GM18511 (cell line): Measurements from ENCODE around the gene GBA2.

ENCODE experiments used
- ATAC-seq: cut with Tn5 transposase; IDR thresholded peaks from one replicate; pipeline ENCODE4 v1.9.1; 2021; ENCODE audit warnings: mild to moderate bottlenecking, moderate library complexity; ENCODE audit not compliant: unreplicated experiment

GBA2 gene

GRCh38 chr9:35740243-35740642 lies 8.8 kb downstream of the GBA2 start:
- no peak for ATAC-seq

GRCh38 chr9:35738924-35739323 lies 10.1 kb downstream of the GBA2 start:
- no peak for ATAC-seq

- no peak for ATAC-seq
Observed at GRCh38 chr9:35738186-35738585, 10.8 kb downstream of the GBA2 start.

- ATAC-seq, result no peak
Observed at GRCh38 chr9:35737143-35737542, 11.9 kb downstream of the GBA2 start.

- ATAC-seq, result no peak
Observed at GRCh38 chr9:35736201-35736633, 12.8 kb downstream of the GBA2 start.

GRCh38 chr9:35734096-35734495 lies 14.9 kb downstream of the GBA2 start:
- ATAC-seq, result no peak

GRCh38 chr9:35732800-35733541 lies 16.1 kb downstream of the GBA2 start:
- ATAC-seq, result peak; percentile 5

GRCh38 chr9:35732185-35732799 lies 16.7 kb downstream of the GBA2 start, which contains the start of the genes CREB3 and TLN1:
Gene CREB3 (plus strand): TSS chr9:35732666. CDS start chr9:35732773, 107 bp downstream.
Gene TLN1 (minus strand): TSS chr9:35732195. CDS start chr9:35725694, 6,501 bp downstream.
- peak; percentile 75 for ATAC-seq

- ATAC-seq, result no peak
Observed at GRCh38 chr9:35731415-35732184, 17.4 kb downstream of the GBA2 start.

GRCh38 chr9:35730486-35730854 lies 18.6 kb downstream of the GBA2 start:
- ATAC-seq, result no peak

GRCh38 chr9:35729700-35730485 lies 19.1 kb downstream of the GBA2 start:
- no peak for ATAC-seq

- no peak for ATAC-seq
Observed at GRCh38 chr9:35729101-35729500, 19.9 kb downstream of the GBA2 start.

- peak; percentile 23 for ATAC-seq
Observed at GRCh38 chr9:35728041-35728971, 20.7 kb downstream of the GBA2 start.

GRCh38 chr9:35727676-35728040 lies 21.4 kb downstream of the GBA2 start:
- ATAC-seq, result no peak

- peak; percentile 60 for ATAC-seq
Observed at GRCh38 chr9:35726931-35727330, 22.1 kb downstream of the GBA2 start.

- no peak for ATAC-seq
Observed at GRCh38 chr9:35725362-35725761, 23.7 kb downstream of the GBA2 start.

GRCh38 chr9:35723908-35724307 lies 25.1 kb downstream of the GBA2 start:
- ATAC-seq, result no peak

- no peak for ATAC-seq
Observed at GRCh38 chr9:35723426-35723825, 25.6 kb downstream of the GBA2 start.

- ATAC-seq, result no peak
Observed at GRCh38 chr9:35719546-35719945, 29.5 kb downstream of the GBA2 start.
